IPS DF 4.7 (cell line): Measurements from ENCODE around the gene UNC93B1.
"Not testable (repeated sequence)": the region's sequence is repeated elsewhere in the genome, so short reads cannot be mapped to it uniquely, and the experiment has no call there.

Experiments used
- DNase-seq: peaks from one replicate; pipeline ENCODE4 v3.0.0-alpha.2; 2013; ENCODE audit warnings: low spot score; ENCODE audit errors: extremely low read depth

UNC93B1 gene

DNA sequence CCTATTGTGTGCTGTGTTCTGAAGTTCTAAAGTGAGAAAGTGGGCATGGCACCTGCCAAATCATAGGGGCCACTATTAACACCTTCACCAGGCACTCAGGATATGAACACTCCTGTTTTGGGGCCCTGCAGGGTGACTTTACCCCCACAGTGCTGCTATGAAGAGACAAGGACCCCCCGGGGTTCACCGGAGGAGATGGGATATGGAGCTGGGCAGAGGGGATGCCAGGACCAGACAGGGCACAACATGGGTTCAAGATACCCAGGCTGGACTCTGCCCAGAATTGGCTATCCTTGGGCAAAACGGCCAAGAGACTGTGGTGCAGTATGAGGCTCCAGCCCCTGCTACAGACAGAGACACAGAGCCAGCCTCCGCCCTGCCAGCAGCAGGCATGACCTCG, 9.5 kb downstream of the UNC93B1 start:
- DNase-seq: not testable (repeated sequence)

DNA sequence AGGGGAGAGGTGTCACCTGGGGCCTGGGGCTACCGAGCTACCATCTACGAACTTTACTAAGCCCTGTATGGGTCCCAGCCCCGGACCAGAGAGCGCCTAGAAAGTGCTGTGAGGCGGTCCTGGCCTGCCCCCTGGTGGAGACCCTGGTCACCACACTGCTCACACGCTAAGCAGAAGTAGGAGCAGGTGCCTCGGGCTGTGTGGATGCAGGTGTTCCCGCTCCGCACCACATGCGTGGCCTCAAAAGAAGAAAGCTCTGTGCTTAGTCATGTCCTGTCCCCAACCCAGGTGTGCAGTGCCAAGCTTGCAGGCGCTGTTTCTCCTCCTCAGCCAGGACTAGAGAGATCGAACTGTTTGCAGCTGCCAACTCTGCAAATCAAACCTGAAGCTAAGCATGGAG, 10.1 kb downstream of the UNC93B1 start:
- not testable (repeated sequence) for DNase-seq

DNA sequence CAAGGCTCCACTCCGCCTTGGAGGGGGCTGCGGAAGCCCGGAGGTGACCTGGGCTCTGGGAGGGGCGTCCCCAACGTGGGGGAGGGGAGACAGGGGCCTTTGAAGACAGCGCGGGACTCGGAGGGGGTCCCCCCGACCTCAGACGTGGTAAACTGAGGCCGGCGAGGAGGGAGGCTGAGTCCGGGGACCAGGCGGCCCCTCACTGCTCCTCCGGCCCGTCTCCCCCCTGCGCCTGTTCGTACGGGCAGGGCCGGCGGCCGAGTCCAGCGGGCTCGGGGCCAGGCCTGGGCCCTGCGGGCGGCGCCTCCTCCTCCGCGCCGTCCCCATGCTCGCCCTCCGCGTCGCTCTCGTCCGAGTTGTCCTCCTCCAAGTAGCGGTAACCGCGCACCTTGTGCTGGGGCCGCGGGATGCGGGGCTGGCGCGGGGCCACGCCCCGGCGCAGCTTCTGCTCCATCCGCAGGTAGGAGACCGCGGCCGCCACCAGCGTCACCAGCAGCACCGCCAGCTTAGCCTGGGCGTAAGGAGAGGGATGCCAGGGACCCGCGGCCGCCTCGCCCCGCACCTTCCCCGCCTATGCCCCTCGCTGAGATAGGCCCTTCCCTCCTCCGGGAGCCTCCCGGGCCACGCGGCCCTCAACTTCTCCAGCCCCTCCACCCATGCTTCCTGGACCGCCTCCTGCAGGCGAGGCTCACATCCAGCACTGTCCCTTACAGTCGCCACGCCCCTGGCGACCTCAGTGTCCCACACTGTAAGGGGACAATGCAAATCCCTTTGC, 12.4 kb downstream of the UNC93B1 start:
- DNase-seq: not testable (repeated sequence)

DNA sequence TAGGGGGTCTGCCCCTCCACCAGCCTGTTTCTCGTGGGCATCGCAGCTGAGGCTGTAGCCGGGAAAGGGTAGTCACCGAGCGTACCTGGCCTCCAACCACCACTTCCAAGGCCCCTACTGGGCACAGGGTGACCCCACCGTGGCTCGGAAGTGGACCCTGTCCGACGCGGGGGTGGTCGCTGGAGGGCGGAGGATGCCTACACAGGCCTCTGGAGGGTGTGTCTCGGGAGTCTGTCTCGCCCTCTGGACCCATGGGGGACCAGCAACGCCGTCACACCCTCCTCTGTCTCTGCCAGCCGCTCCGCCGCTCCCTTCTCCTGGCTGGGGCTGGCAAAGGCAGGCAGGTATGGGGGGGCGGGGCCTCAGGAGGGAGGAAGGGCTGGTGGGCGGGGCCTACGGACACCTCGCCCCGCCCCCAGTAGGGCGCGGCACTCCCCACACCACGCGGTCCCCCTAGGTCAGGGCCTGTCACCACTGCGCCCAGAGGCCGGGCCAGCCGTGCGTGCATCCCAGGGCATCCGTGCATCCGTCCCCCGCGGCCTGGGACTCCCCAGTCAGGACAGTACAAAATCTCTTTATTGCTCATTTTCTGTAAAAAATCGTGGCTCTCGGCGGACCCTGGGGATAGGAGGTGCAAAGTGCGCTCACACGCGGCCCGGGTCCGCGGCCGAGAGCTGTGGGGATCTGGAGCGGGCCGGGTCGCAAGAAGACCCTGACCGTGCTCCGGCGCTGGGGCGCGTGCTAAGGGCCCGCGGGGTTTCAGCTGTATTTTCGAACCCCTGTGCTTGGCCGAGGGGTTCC, 13.2 kb downstream of the UNC93B1 start:
- DNase-seq: not testable (repeated sequence)

DNA sequence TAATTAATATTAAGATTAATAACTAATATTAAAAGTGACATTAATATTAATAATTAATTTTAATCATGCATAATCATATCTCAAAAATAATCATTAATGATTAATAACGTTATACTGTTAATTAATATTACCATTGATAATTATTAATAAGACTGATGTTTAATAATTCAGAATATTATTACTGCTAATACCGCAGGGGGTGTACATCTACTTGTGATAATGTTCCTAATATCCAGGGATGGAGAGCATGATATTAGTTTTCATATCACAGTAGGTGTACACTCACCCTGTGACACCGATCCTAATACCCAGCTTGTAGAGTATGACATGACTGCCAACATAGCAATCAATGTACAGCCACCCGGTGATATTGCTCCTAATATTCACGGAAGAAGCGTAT, 18.6 kb downstream of the UNC93B1 start:
- DNase-seq: not testable (repeated sequence)

DNA sequence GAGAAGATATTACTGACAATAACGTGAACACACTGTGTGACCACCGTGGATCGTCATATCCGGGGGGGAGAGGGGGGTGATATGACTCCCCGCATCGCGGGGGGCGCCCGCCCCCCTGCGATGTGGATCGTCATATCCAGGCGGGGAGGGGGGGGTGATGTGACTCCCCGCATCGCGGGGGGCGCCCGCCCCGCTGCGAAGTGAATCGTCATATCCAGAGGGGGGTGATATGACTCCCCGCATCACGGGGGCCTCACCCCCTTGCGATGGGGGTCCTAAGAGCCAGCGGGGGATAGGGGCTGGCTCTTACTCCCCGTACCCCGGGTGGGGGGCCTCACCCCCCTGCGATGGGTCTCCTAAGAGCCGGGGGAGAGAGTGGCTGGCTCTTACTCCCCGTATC, 19.9 kb downstream of the UNC93B1 start:
- no peak for DNase-seq

DNA sequence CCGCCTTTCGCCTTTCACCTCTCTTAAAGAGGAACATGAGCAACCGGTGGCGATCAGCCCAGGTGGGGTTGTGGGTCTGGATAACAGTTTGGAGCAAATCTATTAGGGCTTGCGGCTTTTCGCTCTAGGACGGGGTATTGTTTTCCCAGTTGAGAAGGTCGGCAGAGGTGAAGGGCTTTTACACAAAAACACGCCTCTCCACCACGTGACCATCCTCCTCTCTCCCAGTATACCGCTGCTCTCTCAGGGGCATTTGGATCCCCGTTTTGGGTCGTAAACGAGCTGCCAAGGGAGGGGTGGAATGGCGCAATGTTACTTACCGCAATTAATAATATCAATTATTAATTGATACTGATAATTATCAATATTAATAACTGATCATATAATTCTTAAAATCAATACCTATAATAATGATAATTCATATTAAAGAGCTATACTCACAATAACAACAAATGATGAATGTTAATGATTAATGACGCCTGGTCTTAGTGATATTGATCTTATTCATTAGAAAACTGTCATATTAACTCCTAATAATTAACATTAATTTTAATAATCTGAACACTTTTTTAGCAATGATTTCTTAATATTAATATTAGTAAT, 21.5 kb downstream of the UNC93B1 start:
- not testable (repeated sequence) for DNase-seq

DNA sequence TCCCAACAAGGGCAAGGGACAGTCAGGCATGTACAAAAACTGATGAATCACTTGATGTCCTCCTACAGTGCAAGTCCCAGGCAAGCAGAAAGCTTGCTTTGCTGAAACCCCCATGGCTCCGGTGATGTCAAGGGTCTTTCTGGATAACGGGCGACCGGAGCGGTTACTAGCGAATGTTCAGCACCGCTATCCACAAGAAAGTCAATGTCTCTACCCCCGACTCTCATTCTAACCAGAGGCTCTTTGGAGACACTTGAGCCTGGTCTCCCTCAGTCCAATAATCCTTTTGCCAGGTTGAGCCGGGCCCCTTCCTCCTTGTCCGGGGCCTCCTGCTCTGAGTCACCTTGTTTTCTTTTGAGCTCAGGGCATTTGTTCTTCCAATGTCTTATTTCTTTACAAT, 22.7 kb downstream of the UNC93B1 start:
- not testable (repeated sequence) for DNase-seq

DNA sequence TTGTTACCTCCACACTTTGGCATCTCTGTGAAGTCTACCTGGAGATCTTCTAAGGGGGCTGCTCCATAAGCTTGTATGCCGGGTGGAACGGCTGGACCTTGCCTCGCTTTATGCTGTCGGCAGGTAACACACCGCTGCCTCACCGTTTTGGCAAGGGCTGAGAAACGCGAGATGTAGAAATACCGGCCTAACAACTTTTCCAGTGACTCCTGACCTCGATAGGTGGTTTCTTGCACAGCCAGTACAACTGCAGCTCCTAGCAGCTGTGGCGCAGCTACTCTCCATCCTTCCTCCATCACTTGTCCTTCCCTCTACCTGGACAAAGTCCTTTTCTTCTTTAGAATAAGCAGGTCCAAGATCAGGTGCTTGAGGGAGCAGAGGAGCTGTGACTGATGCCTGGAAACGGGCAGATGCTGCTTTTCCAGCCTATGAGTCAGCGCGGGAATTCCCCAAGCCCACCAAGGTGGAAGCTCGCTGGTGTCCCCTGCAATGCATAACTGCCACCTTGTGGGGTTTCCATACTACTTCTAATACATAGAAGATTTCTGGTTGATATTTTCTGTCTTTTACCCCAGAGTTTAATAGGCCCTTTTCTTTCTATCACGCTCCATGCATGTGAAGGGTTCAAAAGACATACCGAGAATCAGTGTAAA, 25.0 kb downstream of the UNC93B1 start:
- DNase-seq: not testable (repeated sequence)

DNA sequence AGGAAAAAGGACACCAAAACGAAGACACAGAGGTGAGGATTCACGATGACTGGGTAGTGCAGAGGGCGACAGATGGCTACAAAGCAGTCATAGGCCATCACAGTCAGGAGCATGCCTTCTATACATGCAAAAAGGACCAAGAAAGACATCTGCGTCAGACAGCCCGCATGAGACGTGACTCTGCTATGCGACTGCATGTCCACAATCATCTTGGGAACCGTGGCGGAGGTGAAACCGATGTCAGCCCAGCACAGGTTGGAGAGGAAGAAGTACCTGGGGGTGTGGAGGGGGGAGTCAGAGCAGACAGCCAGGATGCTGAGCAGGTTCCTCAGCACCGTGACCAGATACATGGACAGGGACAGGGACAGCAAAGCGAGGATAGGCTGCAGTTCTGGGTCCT, 29.2 kb downstream of the UNC93B1 start:
- DNase-seq: not testable (repeated sequence)

DNA sequence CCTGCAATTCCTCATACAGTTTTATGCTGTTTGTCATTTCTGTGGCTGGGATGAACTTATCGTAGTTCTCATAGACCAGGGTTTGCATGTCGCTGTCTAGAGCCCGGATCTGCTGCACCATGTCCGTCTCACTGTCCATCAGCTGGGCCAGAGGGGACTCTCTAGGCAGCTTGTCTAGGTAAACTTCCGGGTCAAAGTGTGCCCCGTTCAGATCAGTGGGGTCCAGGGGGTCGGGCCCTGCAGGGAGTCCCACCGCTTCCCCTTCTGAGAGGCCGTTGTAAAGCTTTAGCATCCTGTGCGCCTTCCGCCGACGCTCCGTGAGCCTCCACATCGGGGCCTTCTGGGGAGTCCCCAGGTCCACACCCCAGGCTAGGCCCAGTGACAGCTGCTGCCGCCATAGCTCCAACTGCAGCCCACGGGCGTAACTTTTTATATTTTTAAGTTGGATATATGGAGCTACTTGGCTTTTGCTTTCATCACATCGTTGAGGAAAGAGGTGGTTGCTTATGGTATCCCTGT, 38.0 kb downstream of the UNC93B1 start:
- DNase-seq: not testable (repeated sequence)

DNA sequence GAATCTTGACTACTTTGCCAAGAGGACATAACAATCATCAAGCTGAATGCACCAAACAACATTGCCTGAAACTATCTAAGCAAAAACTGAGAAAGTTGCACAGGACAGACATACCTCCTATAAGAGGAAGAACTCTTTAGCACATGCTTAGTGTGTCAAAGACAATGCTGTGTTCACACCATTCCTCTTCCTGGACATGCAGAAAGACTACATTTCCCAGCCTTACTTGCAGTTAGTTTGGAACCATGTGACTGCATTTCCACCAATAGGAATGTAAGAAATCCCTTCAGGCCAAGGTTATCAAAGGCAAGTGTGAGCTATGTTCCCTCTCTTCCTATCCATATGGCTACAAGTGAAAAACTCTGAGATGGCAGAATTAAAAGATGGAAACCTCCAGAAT, 39.2 kb downstream of the UNC93B1 start:
- DNase-seq: not testable (repeated sequence)

DNA sequence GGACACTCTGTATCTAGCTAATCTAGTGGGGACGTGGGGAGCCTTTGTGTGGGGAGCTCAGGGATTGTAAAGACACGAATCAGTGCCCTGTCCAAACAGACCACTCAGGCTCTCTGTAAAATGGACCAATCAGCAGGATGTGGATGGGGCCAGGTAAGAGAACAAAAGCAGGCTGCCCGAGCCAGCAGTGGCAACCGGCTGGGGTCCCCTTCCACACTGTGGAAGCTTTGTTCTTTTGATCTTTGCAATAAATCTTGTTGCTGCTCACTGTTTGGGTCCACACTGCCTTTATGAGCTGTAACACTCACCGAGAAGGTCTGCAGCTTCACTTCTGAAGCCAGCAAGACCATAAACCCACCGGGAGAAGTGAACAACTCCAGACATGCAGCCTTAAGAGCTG, 40.0 kb downstream of the UNC93B1 start:
- DNase-seq: not testable (repeated sequence)

DNA sequence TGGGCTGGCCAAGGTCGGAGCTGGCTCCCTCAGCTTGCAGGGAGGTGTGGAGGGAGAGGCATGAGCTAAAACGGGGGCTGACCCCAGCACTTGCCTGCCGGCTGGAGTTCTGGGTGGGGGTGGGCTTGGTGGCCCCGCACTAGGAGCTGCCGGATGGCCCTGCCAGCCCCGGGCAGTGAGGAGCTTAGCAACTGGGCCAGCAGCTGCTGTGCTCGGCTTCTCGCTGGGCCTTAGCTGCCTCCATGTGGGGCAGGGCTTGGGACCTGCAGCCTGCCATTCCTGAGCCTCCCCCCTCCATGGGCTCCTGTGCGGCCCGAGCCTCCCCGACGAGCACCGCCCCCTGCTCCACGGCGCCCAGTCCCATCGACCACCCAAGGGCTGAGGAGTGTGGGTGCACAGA, 40.7 kb downstream of the UNC93B1 start:
- not testable (repeated sequence) for DNase-seq

DNA sequence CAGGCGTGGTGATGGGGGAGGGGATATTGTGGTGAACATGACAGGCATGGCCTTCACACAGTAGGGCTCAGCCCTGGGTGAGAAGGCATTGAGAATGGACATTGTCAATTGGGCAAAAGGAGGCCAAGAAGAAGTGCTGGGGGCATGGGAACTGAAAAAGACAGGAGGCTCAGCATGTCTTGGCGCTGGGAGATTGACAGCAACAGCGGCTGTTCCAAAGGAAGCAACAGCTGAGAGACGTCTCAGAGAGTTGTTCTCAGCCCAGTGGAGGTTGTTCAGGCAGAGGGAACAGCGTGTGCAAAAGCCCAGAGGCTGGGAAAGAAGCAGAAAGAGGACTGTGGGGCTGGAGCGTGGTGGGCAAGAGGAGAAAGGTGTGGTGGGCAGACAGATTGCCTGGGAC, 47.7 kb downstream of the UNC93B1 start:
- not testable (repeated sequence) for DNase-seq

DNA sequence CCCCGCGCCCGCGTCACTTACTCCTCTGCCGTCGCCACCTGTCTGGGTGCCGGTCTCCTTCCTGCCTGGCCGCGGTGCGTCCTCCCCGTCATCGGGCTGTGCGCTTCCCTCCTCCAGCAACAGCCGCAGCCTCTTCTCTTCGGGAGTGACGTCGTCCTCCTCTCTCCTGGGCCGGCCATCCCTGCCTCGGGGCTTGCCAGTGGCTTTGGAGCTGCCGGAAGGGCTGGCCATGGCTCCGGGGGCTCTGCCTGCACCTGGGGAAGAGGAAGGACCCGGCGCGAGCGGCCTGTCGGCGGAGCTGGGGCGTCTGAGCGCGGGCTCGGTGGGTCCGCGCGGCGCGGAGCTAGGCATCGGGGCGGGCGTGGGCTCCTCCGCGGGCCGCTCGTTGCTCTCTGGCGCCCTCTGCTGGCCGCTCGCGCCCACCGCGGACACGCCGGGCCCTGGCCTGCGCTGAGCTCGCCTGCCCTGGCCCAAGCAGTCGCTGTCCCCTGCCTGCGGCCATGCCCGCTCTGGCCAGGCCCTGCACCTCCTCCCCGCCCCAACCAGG, 48.4 kb downstream of the UNC93B1 start:
- DNase-seq: not testable (repeated sequence)

DNA sequence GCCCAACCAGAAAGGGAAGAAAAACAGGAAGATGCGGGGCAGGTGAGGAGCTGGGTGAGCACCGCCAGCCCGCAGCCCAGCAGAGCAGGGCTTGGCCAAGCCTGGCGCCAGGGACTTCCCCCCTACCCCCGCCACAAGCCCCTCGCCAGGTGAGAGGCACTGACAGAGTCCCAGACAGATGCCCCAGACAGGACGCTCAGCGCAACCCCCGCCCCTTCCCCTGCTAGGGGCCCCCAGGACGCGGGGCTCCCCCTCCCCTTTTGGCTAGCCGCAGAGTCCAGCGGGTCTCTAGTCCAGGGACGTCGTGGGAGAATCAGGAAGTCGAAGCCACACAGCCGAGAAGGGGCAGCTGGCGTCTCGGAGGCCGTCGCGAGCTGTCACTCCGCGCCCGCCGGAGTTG, 48.9 kb downstream of the UNC93B1 start:
- not testable (repeated sequence) for DNase-seq

DNA sequence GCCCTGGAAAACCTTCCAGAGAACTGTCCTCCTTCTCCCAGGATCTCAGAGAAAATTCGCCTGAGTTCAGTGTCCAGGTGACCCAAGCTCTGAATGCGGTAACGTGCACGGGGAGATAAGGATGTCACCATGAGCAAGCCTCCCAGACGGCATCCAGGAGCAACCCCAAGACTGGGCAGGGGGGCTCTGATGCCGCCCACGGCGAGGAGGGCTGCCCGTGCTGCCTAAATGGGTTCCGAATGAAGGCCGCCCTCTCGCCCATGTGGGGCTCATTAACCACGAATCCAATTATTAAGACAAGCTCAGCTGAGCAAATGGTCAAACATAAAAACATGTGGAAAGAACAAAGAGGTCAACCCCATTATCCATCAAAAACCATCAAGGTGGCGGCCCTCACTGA, 49.6 kb downstream of the UNC93B1 start:
- not testable (repeated sequence) for DNase-seq

DNA sequence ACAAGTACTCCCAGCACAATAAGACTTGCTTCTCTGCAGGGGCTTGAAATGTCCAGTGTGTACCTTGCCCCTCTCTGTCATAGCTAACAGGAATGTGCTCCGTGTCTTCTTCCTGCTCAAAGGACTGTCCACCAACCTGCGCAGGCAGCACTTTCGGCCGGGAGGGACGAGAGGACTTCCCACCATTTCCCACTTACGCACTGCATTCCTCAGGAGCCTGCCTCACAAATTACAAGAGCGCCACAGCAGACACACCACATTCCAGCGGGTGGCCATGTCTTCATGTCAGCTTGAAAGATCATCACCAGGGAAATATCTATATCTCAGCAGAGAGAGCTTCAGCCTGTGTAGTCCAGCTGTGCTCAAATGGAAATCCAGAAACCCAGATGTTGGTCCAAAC, 53.2 kb downstream of the UNC93B1 start:
- not testable (repeated sequence) for DNase-seq

DNA sequence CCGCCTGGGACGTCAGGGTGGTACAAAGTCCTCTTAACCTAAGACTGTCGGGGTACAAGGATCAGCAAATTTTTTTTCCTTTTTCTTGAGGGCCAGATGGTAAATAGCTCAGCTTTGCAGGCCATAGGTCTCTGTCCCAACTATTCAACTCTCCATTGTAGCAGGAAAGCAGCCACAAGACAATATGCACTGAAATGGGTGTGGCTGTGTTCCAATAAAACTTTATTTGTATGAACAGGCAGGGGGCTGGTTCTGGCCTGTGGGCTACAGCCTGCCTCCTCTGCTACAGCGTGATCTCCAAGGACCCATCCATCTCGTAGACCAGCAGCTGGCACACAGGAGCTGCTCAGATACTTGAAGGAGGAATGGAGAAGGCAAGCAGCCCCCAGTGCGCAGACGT, 56.1 kb downstream of the UNC93B1 start:
- DNase-seq: not testable (repeated sequence)

DNA sequence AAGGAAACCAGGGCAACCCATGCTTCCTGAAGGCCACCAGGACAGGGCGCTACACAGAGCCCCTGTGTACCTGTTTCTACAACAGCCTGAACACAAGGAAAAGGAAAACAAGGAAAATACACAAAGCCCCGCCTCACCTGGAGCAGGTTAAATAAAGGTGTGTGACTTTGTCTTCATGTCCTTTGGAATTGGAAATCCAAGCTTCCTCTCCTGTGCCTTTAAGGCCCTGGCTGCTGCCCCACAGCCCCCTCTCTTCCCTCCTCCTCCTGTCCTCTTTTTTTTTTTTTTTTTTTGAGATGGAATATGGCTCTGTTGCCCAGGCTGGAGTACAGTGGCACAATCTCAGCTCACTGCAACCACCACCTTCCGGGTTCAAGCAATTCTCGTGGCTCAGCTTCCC, 57.5 kb downstream of the UNC93B1 start:
- not testable (repeated sequence) for DNase-seq
